Endothelial cell of umbilical vein (primary cell): ENCODE data around the gene KRT6A. TPM values are rescaled to one million over a fixed set of nuclear protein-coding genes. Genes with fewer than 3 reads are reported as not detected.

Experiments used
- BruUV-seq: library from RNA; stranded (reverse); fragments of 400-500 nt; replicated peaks from 2 replicates; lab custom pipeline; 2021; lab: Mats Ljungman, UMichigan
- CTCF ChIA-PET: fragments of 300-600, 350-600 bp; sonication (Branson Sonifier 250); formaldehyde crosslinking; loops from one replicate; lab custom pipeline; 2021; ENCODE audit warnings: antibody characterized with exemption, inconsistent platforms; lab: Charles Lee
- POLR2A ChIA-PET: fragments of 300-600, 350-600 bp; sonication (Branson Sonifier 250); formaldehyde crosslinking; loops from one replicate; lab custom pipeline; 2021; ENCODE audit warnings: antibody characterized with exemption, inconsistent platforms; lab: Charles Lee
- DNase-seq: peaks from one replicate; pipeline ENCODE4 v3.0.0-alpha.2; 2011; ENCODE audit warnings: low read depth, low spot score
- FAIRE-seq: peaks from 2 replicates; lab custom pipeline; 2011; peaks lifted over from hg19 to GRCh38; lab: Jason Lieb, UNC
- H2AFZ ChIP-seq: 2 replicates; pipeline ENCODE4 v1.6.0; 2012; ENCODE audit warnings: low read depth, low read length, control low read depth, inconsistent platforms
- H3K27ac ChIP-seq: 2 replicates; pipeline ENCODE4 v1.5.1; 2011; ENCODE audit warnings: low read depth, mild to moderate bottlenecking, control low read depth, low read length, moderate library complexity; ENCODE audit not compliant: insufficient read depth
- H3K27me3 ChIP-seq, 2 experiments: 2 replicates each; pipeline versions ENCODE4 v1.6.0 to v1.6.1; 2011; ENCODE audit warnings: low read length in 2 of 2, mixed read lengths in 1 of 2; ENCODE audit not compliant: control insufficient read depth in 2 of 2, insufficient read depth in 2 of 2
- H3K36me3 ChIP-seq, 2 experiments: 2 replicates in 1 of 2; 3 replicates in 1 of 2; pipeline ENCODE4 v1.5.1; 2011; ENCODE audit warnings: low read length in 2 of 2, mild to moderate bottlenecking in 1 of 2, moderate library complexity in 1 of 2; ENCODE audit not compliant: control insufficient read depth in 2 of 2, insufficient read depth in 2 of 2; ENCODE audit errors: extremely low read depth in 1 of 2
- H3K4me1 ChIP-seq: 3 replicates; pipeline ENCODE4 v1.5.1; 2011; ENCODE audit warnings: mild to moderate bottlenecking, low read length; ENCODE audit not compliant: control insufficient read depth, insufficient read depth; ENCODE audit errors: extremely low read depth
- H3K4me2 ChIP-seq: 2 replicates; pipeline ENCODE4 v1.6.1; 2011; ENCODE audit warnings: low read length, control low read depth, mixed read lengths; ENCODE audit not compliant: insufficient read depth
- H3K4me3 ChIP-seq, 3 experiments: fragments of 200-600 bp in 1 of 3; sonication (generic), shearing (Covaris generic) in 1 of 3; replicated peaks in 1 of 3; 2 replicates each; pipeline ENCODE4 v1.5.1; 2011 to 2016; ENCODE audit warnings: control low read depth in 3 of 3, low read length in 3 of 3, mild to moderate bottlenecking in 2 of 3, inconsistent platforms in 1 of 3, low read depth in 1 of 3, moderate library complexity in 1 of 3; ENCODE audit not compliant: insufficient read depth in 1 of 3
- H3K79me2 ChIP-seq: 2 replicates; pipeline ENCODE4 v1.6.0; 2012; ENCODE audit warnings: low read length, inconsistent platforms; ENCODE audit not compliant: control insufficient read depth, insufficient read depth
- H3K9ac ChIP-seq: replicated peaks from 2 replicates; pipeline ENCODE3; 2011; ENCODE audit warnings: low read length, control low read depth; ENCODE audit not compliant: insufficient read depth; ENCODE audit errors: extremely low read depth
- H3K9me1 ChIP-seq: replicated peaks from 3 replicates; pipeline ENCODE4 v1.6.0; 2011; ENCODE audit warnings: mild to moderate bottlenecking, low read length; ENCODE audit not compliant: control insufficient read depth, insufficient read depth; ENCODE audit errors: extremely low read depth
- H3K9me3 ChIP-seq: replicated peaks from 2 replicates; pipeline ENCODE4 v1.5.1; 2012; ENCODE audit warnings: low read length, inconsistent platforms; ENCODE audit not compliant: control insufficient read depth, insufficient read depth
- H4K20me1 ChIP-seq: replicated peaks from 2 replicates; pipeline ENCODE3; 2011; ENCODE audit warnings: mild to moderate bottlenecking, low read length; ENCODE audit not compliant: control insufficient read depth, insufficient read depth; ENCODE audit errors: extremely low read depth
- EZH2 ChIP-seq: IDR thresholded peaks from 2 replicates; pipeline ENCODE4 v1.6.1; 2012; ENCODE audit warnings: borderline replicate concordance, low read depth, mild to moderate bottlenecking, moderate library complexity, low read length, inconsistent platforms; ENCODE audit not compliant: severe bottlenecking
- FOS ChIP-seq: IDR thresholded peaks from 2 replicates; pipeline ENCODE4 v1.6.1; 2011; ENCODE audit warnings: mild to moderate bottlenecking, low read length, moderate library complexity, borderline replicate concordance; ENCODE audit not compliant: insufficient read depth
- GATA2 ChIP-seq: IDR thresholded peaks from 2 replicates; pipeline ENCODE4 v1.7.0; 2011; ENCODE audit warnings: low read depth, mild to moderate bottlenecking, moderate library complexity, mixed read lengths, low read length; ENCODE audit not compliant: insufficient read length, insufficient read depth
- JUN ChIP-seq: IDR thresholded peaks from 2 replicates; pipeline ENCODE4 v1.6.1; 2011; ENCODE audit warnings: borderline replicate concordance, low read depth; ENCODE audit not compliant: insufficient read length, insufficient read depth
- MYC ChIP-seq: IDR thresholded peaks from one replicate; pipeline ENCODE4 v1.6.1; 2011; ENCODE audit warnings: mild to moderate bottlenecking, low read depth, low read length
- POLR2A ChIP-seq: IDR thresholded peaks from 2 replicates; pipeline ENCODE4 v1.6.1; 2012; ENCODE audit warnings: low read depth, mild to moderate bottlenecking, control low read depth, low read length
- POLR2AphosphoS5 ChIP-seq: IDR thresholded peaks from 2 replicates; pipeline ENCODE4 v1.6.1; 2012; ENCODE audit warnings: low read depth, mild to moderate bottlenecking, control low read depth, low read length, moderate library complexity; ENCODE audit not compliant: insufficient read depth
- dilution Hi-C: fragments of 300-500 bp; cut with MboI; formaldehyde crosslinking; loops from one replicate; pipeline ENCODE4 v1.15.0; 2019; ENCODE audit warnings: low sequenced_read_pairs; ENCODE audit not compliant: extremely low pct_ligation_motif_present
- intact Hi-C: fragments of 100-400 bp; cut with micrococcal nuclease; formaldehyde crosslinking; loops from one replicate; pipeline ENCODE4 v1.10.0; 2022
- polyA plus RNA-seq, 4 experiments: library from polyadenylated mRNA; depleted of rRNA in 3 of 4; stranded (reverse) in 3 of 4; unstranded in 1 of 4; fragments of >200 nt; gene quantifications; 2 replicates each; pipeline versions ENCODE4 v1.2.1 to v1.2.3, GENCODE V29; 2011 to 2012; ENCODE audit warnings: missing spikeins in 1 of 4
- total RNA-seq: library from RNA; stranded (reverse); gene quantifications from 2 replicates; pipeline ENCODE4 v1.2.3, GENCODE V29; 2021
- TF ChIP-seq, protein P1 (sequence below): IDR thresholded peaks from 2 replicates; pipeline ENCODE4 v1.6.1; 2011; ENCODE audit not compliant: insufficient read depth, insufficient read length
- TF ChIP-seq, protein P2 (sequence below), 2 donors: IDR thresholded peaks; 1 replicate in 1 of 2; 2 replicates in 1 of 2; pipeline ENCODE4 v1.5.1; 2011; ENCODE audit warnings: low read length in 2 of 2, mild to moderate bottlenecking in 2 of 2, moderate library complexity in 2 of 2, control low read depth in 1 of 2, inconsistent platforms in 1 of 2, low read depth in 1 of 2; ENCODE audit not compliant: insufficient read depth in 1 of 2; ENCODE audit errors: extremely low read depth in 1 of 2

Gene KRT6A
- total and polyA plus RNA-seq, 2 donors (not counting 3 experiments of a cell fraction or from before 2014, with no cell fraction given) = 0.64 TPM; not detected in 1

DNA sequence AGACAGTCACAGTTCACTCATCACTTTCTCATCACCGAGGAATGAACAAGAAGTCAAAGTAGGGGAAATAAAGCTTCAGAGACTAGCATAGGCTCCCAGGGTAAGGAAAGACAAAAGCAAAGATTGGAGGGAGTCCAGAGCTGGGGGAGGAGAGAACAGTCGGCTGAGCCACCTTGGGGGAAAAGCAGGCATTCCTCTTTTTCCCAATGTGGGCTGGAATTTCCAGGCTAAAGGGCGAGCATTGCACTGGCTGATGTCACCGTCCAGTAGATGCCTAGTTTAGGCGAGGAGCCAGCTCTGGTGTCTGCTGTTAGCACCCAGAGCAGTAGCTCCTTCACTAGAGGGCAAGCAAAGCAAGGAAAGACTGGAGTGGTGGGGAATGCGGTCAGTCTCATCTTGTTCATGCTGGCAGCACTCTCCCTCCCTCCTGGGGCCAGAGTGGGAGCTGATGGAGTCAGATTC lies 50.4 kb downstream of the KRT6A start:
- Histone ChIP-seq H3K27ac (no peak overlapping the region), H3K36me3 (no peaks in the 10 kb centered on the region), H3K79me2 (no peaks in the 10 kb centered on the region), H3K4me3 (no peak overlapping the region), H3K4me2 (no peak overlapping the region), H2AFZ (no peak overlapping the region), H3K27me3 (peaks cover 7 to 8% of the 10 kb centered on the region in 2 experiments), H4K20me1 (no peaks in the 10 kb centered on the region), H3K4me1 (no peaks in the 10 kb centered on the region), H3K9ac (no peak overlapping the region), H3K9me1 (no peaks in the 10 kb centered on the region), H3K9me3 (no peaks in the 10 kb centered on the region)
- no TSS peak for BruUV-seq
- ChIA-PET POLR2A (no interaction called here), CTCF (no interaction called here)
- FAIRE-seq (no peak), DNase-seq (no peak)
- dilution Hi-C loops = no loop called here
- TF ChIP-seq, protein P1, sequence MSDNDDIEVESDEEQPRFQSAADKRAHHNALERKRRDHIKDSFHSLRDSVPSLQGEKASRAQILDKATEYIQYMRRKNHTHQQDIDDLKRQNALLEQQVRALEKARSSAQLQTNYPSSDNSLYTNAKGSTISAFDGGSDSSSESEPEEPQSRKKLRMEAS = no peak
- TF ChIP-seq, protein P2, sequence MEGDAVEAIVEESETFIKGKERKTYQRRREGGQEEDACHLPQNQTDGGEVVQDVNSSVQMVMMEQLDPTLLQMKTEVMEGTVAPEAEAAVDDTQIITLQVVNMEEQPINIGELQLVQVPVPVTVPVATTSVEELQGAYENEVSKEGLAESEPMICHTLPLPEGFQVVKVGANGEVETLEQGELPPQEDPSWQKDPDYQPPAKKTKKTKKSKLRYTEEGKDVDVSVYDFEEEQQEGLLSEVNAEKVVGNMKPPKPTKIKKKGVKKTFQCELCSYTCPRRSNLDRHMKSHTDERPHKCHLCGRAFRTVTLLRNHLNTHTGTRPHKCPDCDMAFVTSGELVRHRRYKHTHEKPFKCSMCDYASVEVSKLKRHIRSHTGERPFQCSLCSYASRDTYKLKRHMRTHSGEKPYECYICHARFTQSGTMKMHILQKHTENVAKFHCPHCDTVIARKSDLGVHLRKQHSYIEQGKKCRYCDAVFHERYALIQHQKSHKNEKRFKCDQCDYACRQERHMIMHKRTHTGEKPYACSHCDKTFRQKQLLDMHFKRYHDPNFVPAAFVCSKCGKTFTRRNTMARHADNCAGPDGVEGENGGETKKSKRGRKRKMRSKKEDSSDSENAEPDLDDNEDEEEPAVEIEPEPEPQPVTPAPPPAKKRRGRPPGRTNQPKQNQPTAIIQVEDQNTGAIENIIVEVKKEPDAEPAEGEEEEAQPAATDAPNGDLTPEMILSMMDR (IDR thresholded peaks at IDR 0.05; ENCODE audit: extremely low read depth in 1 of 2, insufficient read depth in 1 of 2, low read depth in 1 of 2, low read length in 2 of 2) = no peak
- TF ChIP-seq MYC = no peak
- TF ChIP-seq POLR2AphosphoS5 = no peak
- no peak for TF ChIP-seq JUN
- no peak for TF ChIP-seq FOS
- TF ChIP-seq EZH2 = no peak
- no peak for TF ChIP-seq GATA2
- no peak for TF ChIP-seq POLR2A
- intact Hi-C loops = no loop called here
